Duodenal mucosa (tissue), 2 donors: ENCODE results near the gene ELAC1.
"Not testable (repeated sequence)": the region's sequence is repeated elsewhere in the genome, so short reads cannot be mapped to it uniquely, and the experiment has no call there.

Source experiments
- H3K27ac ChIP-seq: one replicate; pipeline ENCODE4 v1.7.0; 2013; ENCODE audit warnings: low read depth, low read length
- H3K27me3 ChIP-seq, 2 donors: one replicate each; pipeline ENCODE4 v1.7.0; 2013; ENCODE audit warnings: low read length in 2 of 2, control low read depth in 1 of 2; ENCODE audit not compliant: insufficient read depth in 2 of 2, control insufficient read depth in 1 of 2
- H3K36me3 ChIP-seq, 2 donors: one replicate each; pipeline ENCODE4 v1.7.0; 2013; ENCODE audit warnings: low read length in 2 of 2, control low read depth in 1 of 2; ENCODE audit not compliant: insufficient read depth in 2 of 2, control insufficient read depth in 1 of 2
- H3K4me1 ChIP-seq, 2 donors: one replicate each; pipeline ENCODE4 v1.7.0; 2013; ENCODE audit warnings: low read length in 2 of 2, control low read depth in 1 of 2; ENCODE audit not compliant: insufficient read depth in 2 of 2, control insufficient read depth in 1 of 2
- H3K4me3 ChIP-seq, 2 donors: one replicate each; pipeline ENCODE4 v1.7.0; 2013; ENCODE audit warnings: low read length in 2 of 2, low read depth in 1 of 2
- H3K9ac ChIP-seq, 2 donors: one replicate each; pipeline ENCODE4 v1.7.0; 2013; ENCODE audit warnings: low read length in 2 of 2, low read depth in 1 of 2
- H3K9me3 ChIP-seq, 2 donors: one replicate each; pipeline ENCODE4 v1.7.0; 2013; ENCODE audit warnings: low read length in 2 of 2, control low read depth in 1 of 2; ENCODE audit not compliant: control insufficient read depth in 1 of 2

The ELAC1 gene

DNA sequence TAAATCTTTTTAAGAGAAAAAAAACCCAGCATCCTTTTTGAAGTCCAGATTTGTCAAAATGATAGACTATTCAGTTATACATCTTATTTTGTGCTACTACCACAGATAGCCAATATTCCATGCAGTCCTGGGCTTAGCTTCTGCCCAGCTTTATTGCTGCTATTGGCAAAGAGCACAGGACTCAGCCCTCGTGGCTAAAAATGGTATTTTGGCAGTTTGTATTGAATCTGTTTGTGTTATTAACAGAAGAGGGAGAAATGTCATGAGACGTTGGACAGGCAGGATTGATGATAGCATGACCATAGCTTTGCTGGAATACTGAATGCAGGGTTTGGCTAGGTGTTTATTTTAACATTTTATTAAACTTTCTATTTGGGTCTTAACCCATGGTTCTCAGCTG, 19.4 kb downstream of the ELAC1 start:
- Histone ChIP-seq H3K4me3 (no peak overlapping the region), H3K4me1 (no peaks in the 10 kb centered on the region), H3K27ac (no peak overlapping the region), H3K27me3 (no peaks in the 10 kb centered on the region), H3K9ac (no peak overlapping the region), H3K36me3 (peaks cover 18 to 32% of the 10 kb centered on the region in 2 donors), H3K9me3 (no peaks in the 10 kb centered on the region)

DNA sequence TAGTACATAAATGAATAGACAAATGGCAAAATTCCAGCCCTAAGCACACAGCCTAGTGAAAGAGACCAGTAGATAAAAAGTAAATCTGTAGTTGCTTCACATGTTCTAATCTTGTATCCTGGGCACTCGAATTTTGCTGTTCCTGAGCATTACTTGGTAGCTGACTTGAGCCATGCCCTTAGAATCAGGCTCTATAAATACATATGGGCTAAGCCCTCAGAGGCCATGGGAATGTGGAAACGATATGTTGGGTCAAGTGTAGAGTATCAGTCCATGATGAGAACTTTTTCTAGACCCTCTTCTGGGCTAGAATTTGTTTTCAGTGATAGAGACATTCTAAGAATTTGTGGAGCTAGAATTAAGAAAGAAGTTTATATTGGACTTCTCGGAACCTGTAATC, 21.9 kb downstream of the ELAC1 start:
- H3K9me3 ChIP-seq = no peaks in the 10 kb centered on the region
- H3K4me3 ChIP-seq = no peak overlapping the region
- H3K27ac ChIP-seq = no peak overlapping the region
- no peak overlapping the region for H3K9ac ChIP-seq
- peaks cover 13 to 24% of the 10 kb centered on the region in 2 donors for H3K36me3 ChIP-seq
- H3K4me1 ChIP-seq = no peaks in the 10 kb centered on the region
- no peaks in the 10 kb centered on the region for H3K27me3 ChIP-seq

DNA sequence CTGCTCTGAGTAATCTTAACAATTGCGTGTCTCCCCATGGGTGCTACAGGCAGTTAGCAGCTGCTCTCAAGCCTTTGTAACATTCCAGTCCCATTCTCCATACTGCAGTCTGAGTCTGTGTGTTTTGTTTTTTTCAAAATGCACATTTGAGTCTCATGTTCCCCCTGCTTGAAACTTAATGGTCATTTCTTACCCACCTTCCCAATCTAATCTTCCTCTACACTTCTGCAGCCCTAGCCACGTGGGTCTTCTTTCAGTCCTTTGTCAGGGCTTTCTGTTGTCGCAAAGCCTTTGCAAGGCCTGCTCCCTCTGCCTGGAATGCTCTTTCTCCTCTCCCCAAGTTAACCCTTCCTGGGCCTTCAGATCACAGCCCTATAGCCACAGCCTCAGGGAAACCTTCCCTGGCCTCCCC, 24.5 kb downstream of the ELAC1 start:
- no peak overlapping the region for H3K9ac ChIP-seq
- no peak overlapping the region for H3K4me3 ChIP-seq
- H3K36me3 ChIP-seq = peaks cover 3 to 12% of the 10 kb centered on the region in 2 donors
- H3K4me1 ChIP-seq = no peaks in the 10 kb centered on the region
- H3K9me3 ChIP-seq = no peaks in the 10 kb centered on the region
- no peaks in the 10 kb centered on the region for H3K27me3 ChIP-seq
- H3K27ac ChIP-seq = no peak overlapping the region

DNA sequence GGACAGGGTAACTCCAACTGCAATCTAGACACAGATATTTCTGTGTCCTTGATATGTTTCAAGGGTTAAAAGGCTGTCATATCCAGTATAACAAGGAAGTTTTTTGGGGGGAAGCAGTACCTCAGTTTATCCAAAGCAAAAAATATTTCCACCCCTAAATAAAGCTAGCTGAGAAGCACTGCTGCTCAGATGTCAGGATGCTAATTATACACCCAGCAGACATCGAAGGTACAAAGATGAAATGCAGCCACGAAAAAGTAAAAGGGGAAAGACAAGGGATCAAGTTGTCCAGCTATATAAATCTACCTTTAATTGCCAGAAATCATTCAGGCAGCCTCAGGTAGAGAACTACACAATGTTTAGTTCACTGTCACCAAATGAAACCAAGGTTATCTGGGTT, 26.2 kb downstream of the ELAC1 start:
- Histone ChIP-seq H3K27me3 (no peaks in the 10 kb centered on the region), H3K4me3 (no peak overlapping the region), H3K4me1 (no peaks in the 10 kb centered on the region), H3K36me3 (peaks cover 0 to 1% of the 10 kb centered on the region in 2 donors), H3K9ac (no peak overlapping the region), H3K9me3 (no peaks in the 10 kb centered on the region), H3K27ac (no peak overlapping the region)

DNA sequence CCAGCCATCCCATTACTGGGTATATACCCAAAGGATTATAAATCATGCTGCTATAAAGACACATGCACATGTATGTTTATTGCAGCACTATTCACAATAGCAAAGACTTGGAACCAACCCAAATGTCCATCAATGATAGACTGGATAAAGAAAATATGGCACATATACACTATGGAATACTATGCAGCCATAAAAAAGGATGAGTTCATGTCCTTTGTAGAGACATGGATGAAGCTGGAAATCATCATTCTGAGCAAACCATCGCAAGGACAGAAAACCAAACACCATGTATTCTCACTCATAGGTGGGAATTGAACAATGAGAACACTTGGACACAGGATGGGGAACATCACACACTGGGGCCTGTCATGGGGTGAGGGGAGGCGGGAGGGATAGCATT, 35.3 kb downstream of the ELAC1 start:
- H3K4me1 ChIP-seq, H3K9ac ChIP-seq, H3K4me3 ChIP-seq, H3K27me3 ChIP-seq, H3K9me3 ChIP-seq, H3K36me3 ChIP-seq, H3K27ac ChIP-seq: not testable (repeated sequence)

DNA sequence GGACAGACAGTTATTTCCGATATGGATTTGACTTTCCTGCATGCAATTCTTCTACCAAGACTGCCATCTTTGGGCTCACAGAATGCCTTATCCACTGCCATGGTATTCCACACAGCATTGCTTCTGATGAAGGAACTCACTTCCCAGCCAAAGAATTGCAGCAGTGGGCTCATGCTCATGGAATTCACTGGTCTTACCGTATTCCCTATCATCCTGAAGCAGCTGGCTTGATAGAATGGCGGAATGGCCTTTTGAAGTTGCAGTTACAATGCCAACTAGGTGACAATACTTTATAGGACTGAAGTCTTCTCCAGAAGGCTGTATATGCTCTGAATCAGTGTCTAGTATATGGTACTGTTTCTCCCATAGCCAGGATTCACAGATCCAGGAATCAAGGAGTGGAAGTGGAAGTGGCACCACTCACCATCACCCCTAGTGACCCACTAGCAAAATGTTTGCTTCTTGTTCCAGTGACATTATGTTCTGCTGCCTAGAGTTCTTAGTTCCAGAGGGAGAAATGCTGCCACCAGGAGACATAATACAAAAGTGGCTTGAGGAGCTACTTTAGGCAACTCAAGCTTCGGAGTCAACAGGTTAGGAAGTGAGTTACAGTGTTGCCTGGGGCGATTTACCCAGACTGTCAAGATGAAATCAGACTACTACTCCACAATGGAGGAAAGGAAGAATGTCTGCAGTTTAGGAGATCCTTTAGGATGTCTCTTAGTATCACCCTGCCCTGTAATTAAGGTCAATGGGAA, 38.4 kb downstream of the ELAC1 start:
- Histone ChIP-seq H3K9me3 (no peaks in the 10 kb centered on the region), H3K4me1 (no peaks in the 10 kb centered on the region), H3K9ac (no peak overlapping the region), H3K27ac (no peak overlapping the region), H3K36me3 (no peaks in the 10 kb centered on the region), H3K4me3 (no peak overlapping the region), H3K27me3 (no peaks in the 10 kb centered on the region)

DNA sequence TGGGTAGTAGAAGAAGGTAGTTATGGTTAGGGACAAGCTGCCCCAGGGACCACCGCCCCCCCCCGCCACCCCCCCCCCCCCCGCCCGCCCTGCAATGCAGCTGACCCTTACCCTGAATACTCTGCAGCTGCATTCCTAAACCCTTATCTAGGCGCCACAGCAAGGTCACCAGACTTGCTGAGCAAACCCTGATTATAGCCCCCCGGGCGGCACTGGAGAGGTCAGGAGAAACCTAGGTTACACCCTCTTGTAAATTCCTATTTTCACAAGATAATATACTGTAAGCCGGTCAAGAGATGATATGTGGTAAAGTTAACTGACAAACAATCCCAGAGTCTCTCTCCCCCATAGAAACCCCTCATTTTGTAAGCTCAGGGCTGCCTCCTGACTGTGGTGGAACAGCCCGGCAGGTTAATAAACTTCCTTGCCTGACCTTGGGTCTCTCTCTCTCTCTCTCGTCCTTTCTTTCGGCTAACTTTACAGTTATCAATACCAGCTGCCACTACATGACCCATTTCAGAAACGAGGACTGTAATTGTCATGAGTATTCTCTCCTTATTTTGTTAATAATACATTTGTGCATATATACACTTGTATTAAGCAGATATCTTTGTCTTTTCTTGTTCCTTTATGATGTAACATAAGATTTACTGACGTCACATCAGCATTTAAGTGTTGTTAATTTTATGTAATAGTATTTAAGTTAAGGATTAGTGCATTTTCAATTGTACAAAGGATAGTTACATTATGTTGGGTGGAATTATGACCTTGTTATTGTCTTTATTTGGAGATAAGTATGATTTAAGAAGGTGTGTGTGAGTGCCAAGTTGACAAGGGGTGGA, 39.3 kb downstream of the ELAC1 start:
- Histone ChIP-seq H3K27me3 (no peaks in the 10 kb centered on the region), H3K36me3 (no peaks in the 10 kb centered on the region), H3K4me3 (no peak overlapping the region)

DNA sequence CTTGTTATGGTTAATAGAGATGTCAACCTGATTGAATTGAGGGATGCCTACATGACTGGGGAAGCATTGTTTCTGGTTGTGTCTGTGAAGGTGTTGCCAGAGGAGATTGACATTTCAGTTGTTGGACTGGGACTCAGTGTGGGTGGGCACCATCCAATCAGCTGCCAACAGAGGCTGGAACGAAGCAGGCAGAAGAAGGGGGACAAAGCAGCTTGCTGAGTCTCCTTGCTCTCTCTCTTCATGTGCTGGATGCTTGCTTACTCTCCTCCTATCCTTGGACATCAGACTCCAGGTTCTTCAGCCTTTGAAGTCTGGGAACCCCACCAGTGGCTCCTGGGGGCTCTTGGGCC, 39.9 kb downstream of the ELAC1 start:
- Histone ChIP-seq H3K4me3 (no peak overlapping the region), H3K27ac (no peak overlapping the region), H3K4me1 (no peaks in the 10 kb centered on the region), H3K9ac (no peak overlapping the region), H3K9me3 (no peaks in the 10 kb centered on the region), H3K27me3 (no peaks in the 10 kb centered on the region), H3K36me3 (no peaks in the 10 kb centered on the region)

More for the DNA sequence above, 39.3 kb downstream of the ELAC1 start:
- Histone ChIP-seq H3K27ac (no peak overlapping the region), H3K4me1 (no peaks in the 10 kb centered on the region), H3K9me3 (no peaks in the 10 kb centered on the region), H3K9ac (no peak overlapping the region)

DNA sequence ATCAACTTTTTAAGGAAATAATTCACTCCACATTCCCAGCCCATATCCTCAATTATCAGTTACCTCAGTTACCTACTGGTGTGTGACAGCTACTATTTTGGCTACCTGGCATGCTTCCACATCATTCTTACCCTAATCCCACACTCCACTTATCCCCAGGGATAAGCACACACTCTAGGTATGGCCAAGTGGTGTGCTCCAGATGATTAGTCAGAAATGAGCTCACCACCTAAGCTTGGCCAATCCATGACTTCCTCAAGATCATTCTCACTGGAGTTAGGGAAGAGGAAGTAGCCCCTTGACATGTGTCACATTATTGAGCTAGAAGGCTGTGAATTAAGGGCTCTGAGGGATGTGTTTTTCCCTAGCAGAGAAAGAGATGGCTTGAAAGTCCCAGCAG, 41.2 kb downstream of the ELAC1 start:
- Histone ChIP-seq H3K9me3 (no peaks in the 10 kb centered on the region), H3K36me3 (no peaks in the 10 kb centered on the region), H3K9ac (no peak overlapping the region), H3K4me3 (no peak overlapping the region), H3K27ac (no peak overlapping the region), H3K4me1 (no peaks in the 10 kb centered on the region), H3K27me3 (no peaks in the 10 kb centered on the region)

DNA sequence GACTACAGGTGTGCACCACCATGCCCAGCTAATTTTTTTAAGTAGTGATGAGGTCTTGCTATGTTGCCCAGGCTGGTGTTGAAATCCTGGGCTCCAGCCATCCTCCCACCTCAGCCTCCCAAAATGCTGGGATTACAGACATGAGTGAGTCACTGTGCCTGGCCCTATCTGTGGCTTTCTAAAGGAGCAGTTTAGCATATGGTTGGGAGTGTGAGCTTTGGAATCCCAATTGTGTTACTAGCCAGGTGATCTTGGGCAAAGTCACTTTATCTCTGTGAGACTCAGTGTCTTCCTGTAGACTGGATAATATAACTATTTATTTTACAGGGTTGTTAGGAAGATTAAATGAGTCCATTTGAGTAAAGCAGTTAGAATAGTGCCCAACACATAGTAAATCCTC, 42.4 kb downstream of the ELAC1 start:
- Histone ChIP-seq H3K27ac (no peak overlapping the region), H3K27me3 (no peaks in the 10 kb centered on the region), H3K4me3 (no peak overlapping the region), H3K9me3 (no peaks in the 10 kb centered on the region), H3K4me1 (no peaks in the 10 kb centered on the region), H3K36me3 (no peaks in the 10 kb centered on the region), H3K9ac (no peak overlapping the region)
